ENCODE results near the gene GNAO1.

Gene GNAO1

DNA sequence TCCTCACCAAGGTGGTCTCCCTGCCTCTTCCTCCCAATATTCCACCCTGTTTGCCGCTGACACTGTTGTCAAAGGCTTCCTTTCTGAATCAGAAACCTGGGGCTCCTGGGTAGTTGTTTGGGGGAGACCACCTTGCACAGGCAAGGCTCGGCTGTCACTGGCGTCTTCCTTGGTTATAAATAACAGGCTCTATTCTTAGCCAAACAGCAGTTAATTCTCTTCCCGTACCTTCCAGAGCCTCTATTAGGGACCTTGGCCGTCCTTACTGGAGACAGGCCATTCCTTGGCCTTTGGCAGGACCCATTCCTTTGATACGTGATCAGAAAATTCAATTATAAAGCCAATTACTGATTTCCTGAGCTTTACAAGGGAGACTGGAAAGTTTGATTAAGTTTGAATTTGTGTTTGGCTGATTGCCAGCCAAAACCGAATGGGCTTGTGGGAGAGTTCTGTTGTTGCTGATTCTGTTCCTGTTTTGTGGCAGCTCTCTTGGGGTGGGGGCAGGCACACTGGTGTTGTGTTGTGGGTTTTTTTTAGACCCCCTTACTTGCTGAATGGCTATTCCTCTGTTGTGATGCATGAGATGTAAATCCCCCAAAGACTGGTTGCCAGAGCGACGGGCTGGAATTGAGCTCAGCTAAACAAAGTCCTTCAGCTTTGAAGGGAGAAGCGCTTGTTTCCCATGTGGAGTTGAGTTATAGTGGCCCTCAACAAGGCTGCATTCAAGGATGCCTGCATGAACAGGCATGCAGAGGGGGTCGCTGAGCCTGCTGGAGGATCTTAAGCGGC is 104.6 kb downstream of the GNAO1 start:
- no peak for DNase-seq

DNA sequence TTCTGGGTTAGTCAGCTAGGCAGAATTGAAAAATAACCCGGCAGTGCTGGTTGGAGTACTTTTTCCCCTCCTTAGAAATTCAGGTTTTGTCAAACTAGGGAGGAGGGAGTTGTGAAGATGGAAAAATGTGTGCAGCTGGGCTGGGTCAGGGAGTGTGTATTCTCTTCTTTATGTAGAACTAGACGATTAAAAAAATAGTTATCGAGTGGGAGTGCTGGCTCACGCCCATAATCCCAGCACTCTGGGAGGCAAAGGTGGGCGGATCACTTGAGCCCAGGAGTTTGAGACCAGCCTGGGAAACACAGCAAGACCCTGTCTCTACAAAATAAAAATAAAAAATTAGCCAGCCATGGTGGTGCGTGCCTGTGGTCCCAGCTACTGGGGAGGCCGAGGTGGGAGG is 106.4 kb downstream of the GNAO1 start:
- no peak for DNase-seq

DNA sequence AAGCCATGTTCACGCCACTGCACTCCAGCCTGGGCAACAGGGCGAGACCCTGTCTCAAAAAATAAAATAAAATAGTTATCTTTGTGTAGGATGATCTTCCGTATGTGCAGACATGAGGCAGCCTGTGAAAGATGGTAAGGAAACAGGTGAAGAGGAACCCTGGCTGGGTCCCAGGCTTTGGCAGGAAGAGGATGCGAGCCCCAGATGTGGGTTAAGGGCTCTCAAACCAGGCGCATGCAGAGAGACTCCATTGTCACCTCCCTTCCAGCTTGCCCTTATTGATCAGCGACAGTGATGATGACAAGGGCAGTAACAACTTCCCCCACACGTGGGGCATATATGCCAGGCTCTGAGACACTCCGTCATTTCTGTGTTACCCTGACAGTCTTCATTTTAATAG is 106.8 kb downstream of the GNAO1 start:
- DNase-seq, result no peak

DNA sequence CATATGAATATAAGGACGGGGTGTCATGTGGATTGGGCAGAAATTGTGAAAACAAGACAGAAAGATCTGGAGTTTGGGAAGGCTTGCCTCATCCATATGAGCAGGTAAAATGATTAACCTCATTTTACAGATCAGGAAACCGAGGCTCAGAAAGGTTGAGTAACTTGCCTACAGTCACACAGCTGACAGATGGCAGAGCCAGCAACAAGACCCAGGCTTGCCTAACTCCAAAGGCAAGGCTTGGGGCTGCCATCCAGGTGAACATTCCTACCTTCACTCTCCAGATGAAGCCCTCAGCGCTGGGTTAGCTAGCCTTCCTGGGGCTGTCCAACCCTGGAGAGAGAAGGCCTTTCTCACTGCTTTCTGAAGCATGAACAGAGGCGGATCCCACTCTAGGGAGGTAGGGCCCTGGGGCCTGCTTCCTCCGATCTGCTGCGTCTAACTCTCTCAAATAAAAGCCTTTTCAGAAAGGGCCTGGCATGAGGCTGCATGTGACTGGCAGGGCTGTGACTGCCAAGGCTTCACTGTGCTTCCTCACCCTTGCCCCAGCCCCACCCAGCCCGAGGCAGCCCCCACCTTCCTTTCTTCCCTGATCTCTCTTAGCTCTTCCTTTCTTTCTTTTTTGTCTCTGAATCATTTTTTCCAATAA is 107.8 kb downstream of the GNAO1 start:
- DNase-seq, result no peak

DNA sequence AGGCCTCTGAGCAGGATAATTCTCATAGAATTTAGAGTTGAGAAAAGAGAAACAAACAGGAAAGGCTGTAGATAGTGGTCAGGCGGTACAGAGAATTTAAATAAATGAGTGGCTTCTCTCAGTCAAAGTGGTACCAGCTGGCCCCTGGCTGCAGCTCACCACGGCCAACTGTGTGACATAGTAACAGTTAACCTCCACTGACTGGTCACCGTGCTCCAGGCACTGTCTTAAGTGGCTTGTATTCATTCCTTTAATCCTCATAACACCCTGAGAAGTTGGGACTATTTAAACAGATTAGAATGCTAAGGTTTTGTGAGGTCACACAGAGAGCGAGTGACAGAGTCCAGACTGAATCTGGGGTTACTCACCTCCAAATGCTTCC is 108.9 kb downstream of the GNAO1 start:
- DNase-seq, result no peak

DNA sequence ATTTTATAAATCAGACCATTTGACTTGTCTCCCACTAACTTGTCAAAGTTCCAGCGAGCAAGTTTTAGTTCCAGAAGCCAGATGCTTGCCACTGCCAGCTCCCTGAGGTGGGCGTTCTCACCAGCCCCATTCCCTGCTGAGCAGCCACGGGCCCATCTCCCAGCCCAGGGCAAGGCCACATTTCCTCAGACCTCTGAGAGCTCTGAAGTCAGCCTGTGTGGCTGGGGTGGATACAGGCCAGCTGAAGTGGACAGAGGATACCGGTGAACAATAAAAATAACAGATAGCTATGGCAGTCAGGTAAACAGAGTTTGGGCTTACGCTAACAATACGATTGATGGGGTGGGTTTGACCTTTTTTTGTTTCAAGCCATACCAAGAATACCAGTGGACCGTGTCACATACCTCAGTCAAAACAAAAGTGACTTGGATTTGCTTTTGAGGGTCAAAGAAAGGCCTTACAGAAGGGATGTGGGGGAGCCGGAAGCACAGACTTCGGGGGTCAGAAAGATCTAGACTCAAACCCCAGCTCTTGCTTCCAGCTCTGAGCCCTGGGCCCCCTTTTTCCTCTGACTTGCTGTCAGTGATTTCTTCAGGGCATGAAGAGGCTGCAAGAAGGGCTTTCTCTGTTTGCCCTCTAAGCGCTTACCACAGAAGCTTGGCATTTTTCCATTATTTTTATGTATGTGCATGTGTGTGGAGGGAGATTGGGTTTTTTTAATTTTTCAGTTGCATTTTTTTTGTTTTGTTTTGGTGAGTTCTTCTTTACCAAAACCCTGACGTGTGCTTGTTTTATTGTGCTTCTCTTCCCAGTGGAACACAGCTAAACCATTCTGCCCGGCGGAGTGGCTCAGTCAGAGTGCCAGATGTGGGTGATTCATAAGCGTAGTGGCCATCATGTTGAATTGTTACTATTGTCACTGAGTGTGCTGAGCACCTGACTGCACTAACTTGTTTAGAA is 109.9 kb downstream of the GNAO1 start:
- DNase-seq, result no peak

DNA sequence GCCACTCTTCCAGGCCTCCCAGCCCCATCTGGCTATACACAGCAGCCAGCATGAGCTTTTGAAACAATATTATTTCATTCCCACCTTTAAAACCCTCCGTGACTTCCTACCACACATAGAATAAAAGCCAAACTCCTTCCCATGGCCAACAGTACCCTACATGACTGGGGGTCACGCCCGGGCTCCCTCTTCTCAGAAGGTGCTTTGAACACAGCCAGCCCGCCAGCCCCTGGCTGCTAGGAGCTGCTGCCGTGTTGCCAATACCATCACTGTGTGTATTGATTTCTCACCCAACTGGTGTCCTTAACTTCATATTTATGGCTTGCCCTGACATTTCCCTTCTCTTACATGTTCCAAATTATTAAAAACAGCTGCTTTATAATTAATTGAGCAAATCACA is 111.2 kb downstream of the GNAO1 start:
- DNase-seq, result no peak

DNA sequence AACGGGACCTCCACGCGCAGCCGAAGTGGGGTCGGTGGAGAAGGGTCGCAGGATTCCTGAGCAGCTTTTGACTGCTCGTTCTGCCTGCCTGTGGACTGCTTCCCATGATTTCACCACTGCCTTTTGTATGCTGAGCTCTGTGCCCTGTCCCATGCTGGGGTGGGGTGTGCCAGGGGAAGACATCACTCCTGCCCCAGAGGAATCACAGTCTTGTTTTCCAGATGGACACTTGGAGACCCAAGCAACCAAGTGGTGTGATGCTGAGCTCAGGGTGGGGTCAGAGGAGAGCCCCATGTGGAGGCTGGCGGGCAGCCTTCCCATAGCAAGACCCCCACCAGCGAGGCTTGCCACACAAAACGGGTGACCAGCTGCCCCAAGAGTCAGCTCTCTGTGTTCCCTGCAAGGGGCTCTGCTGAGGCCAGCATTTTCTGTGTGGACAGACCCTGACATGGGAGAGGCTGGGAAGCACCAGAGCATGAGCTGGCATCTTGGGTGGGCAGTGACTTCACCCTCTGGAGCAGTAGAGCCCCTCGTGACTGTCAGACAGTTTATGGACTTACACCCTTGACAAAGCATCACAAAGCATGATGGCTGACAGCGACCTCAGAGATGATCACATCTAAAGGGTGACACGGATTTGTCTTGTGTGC is 111.9 kb downstream of the GNAO1 start:
- DNase-seq, result no peak

DNA sequence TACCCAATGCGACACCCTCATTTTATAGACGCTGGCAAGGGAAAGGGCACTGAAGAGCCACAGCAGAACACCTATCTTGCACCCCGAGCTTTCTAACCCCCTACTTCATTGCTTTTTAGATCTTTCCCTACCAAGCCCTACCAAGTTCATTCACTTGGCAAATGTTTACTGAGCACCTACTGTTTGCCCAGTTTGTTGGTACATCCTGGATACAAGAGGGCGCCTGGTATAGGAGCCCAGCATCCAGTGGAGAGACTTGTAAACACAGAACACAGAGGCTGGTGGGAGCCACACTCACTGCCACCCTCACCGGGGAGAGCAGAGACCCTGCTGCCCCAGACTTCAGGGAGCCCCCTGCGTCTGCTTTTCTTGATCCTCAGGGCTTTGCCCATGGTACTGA is 112.6 kb downstream of the GNAO1 start:
- DNase-seq, result no peak

DNA sequence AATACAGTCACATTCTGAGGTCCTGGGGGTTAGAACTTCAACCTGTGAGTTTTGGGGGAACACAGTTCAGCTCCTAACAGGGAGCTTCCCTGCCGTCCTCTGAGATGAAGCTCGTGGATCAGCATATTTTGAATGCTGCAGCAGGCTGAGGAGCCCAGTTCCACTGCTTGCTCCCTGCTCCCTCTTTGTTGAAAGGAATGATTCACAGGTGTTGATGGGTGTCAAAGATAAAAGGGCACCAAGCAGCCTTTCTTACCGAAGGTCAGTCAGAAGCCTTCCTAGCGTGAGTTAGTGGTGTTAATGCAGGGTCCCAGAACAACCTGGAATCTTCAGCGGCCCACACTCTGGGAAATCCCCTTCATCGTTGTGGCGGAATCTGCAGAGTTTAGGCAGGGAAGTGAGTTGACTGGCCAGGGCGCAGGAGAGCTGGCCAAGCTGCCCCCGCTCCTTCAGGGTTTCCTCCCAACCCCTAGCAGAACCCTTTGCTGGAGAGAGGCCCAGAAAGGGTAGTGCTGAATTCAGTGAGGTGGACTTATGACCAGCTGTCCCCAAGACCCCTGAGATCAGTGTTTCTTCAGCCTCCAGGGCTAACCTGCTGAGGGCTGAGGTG is 114.8 kb downstream of the GNAO1 start:
- DNase-seq, result no peak

DNA sequence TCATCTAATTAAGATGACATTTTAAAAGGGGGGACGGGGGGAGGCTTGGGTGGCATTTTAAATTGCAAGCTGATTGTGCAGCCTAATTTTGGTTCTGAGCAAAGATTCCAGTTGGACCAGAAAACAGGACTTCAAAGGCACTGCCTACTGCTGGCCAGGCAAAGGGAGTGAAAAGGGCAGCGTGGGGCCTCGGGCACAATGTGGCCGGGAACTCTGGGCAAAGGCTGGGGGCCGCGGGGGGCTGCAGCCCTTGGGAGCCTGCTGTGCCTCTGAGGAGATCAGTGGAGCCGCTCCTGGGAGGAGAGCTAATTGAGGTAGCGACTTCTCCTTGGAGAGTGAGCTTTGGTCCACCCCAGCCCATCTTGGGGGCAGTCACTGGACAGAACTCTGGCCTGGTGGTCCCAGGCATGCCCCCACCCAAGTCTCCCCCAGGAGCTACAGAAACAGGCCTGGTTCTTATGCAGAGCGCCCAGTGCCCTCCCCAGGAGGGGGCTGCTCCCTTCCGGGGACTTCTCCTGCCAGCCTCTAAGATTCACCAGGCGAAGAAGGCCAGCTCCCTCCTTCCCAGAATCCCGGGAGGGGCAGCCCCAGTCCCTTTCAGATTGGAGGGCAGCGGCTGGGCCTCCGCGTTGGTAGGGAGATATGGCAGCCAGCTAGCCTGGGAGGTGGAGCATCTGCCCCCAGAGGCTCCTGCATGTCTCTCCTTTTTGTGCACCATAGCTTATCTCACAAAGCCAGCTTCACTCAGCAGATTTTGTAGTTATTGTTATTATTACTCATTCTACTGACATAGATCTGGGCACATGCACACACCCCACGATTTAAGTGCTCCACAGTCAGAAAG is 115.6 kb downstream of the GNAO1 start:
- DNase-seq, result no peak

DNA sequence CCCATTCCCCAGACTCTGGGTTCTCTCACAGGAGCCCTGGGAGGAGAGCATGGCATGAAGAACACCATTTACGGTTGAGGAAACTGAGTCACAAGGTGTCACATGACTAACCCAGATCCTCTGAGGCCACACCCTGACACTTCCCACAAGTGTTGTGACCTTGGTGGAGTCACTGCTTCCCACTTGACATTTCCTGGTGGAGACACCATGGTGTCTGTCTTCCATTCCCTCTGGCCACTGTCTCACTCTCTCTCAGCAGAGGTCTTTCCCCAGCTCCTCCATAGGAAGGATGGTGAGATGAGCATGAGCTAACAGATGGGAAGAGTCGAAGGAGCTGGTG is 116.2 kb downstream of the GNAO1 start:
- DNase-seq, result no peak

DNA sequence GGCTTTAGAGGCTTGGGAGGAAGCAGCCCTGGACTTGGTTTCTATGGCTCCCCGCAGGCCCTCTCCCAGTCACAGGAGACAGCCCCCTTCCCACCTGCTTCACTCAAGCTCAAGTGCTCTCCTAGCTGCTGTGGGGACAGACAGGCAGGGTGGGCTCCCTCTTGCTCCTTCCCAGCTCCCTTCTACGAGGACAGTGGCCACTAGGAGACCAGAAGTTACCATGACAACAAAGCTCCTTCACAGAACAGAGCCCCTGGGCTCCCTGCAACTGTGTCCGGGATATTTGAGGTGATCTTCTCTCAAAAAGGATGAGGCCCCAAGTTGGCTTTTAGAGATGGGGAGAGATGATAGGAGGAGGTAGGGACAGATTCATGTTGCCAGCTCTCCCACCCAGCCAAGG is 117.7 kb downstream of the GNAO1 start:
- no peak for DNase-seq

DNA sequence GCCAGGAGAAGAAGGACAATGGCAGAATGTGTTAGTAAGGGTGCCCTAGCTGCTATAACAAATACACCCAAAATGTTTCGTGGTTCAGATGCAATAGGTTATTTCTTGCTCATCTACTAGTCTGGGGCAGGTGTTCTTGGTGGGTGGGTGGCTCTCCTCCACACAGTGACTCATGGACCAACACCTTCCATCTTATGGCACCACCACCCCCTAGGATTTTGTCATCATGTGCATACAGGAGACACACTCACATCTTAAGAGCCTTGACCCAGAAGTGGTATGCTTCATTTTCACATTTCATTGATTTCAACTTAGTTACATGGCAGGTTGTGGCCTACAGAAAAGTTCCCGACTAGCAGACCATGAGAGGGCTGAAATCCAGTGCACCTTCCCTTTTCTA is 119.4 kb downstream of the GNAO1 start:
- no peak for DNase-seq

DNA sequence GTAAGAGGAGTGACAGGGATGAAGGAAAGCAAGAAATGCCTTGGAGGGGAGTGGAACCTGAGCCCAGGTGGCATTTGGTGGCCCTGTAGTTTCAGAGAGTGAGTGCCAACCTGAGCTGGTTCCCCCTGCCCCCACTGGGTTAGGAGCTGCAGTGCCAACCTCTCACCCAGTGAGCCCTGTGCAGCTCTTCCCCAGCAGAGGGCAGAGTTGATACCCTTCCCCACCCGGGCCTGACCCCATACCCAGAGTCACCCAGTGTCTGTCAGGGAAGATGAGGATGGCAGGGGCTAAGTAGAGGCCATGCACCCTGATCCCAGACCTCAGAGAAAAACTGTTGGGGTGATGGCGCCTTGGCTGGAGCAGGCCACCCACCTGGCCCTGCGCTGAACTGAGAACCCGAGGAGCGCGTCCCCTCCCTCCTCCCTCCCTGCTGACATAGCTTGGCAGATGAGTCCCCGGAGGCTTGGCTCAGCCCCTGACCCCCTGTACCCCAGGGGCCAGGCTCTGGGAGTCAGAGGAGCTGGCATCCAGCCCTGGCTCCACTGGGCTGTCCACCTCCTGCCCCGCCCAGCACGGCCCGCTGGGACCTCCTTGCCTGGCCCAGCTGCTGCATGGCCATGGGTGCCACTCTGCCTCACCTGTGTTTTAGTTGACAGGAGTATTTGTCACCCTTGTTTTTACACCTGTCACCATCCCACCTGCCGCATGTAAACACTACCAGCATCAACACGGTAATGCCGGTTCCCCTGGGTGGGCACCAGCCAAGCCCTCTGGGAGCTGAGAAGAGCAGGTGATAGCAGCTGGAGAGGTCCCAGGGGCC is 120.1 kb downstream of the GNAO1 start:
- DNase-seq, result no peak

DNA sequence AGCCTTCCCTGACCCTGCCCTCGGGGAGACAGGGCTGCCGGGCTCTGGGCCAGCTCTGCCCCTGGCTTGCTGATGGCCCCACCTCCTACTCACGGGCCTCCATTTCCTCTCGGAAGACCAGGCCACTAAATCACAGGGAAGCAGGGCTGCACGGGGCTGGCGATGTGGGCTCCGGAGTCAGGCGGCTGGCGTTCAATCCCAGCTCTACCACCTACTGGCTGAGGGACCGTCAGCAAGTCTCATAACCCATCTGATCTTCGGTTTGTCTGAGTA is 120.7 kb downstream of the GNAO1 start:
- no peak for DNase-seq

DNA sequence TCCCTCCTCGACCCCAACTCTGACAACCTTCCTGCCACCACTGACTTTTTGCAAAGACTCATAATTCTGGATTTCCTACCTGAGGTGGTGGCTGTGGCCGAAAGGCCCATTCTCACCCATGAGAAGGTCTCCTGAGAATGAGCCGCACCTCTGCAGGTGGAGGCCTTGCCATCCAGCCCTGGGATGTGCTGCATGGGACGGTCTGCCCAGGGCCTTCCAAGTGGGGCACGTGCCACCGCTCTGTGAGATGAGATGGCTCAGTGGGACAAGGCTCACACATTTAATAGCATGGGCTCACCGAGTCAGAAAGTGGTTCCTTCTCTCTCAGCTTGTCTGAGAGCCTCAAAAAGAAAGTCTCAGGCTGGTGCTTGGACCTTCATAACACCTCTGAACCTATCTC is 121.3 kb downstream of the GNAO1 start:
- no peak for DNase-seq

DNA sequence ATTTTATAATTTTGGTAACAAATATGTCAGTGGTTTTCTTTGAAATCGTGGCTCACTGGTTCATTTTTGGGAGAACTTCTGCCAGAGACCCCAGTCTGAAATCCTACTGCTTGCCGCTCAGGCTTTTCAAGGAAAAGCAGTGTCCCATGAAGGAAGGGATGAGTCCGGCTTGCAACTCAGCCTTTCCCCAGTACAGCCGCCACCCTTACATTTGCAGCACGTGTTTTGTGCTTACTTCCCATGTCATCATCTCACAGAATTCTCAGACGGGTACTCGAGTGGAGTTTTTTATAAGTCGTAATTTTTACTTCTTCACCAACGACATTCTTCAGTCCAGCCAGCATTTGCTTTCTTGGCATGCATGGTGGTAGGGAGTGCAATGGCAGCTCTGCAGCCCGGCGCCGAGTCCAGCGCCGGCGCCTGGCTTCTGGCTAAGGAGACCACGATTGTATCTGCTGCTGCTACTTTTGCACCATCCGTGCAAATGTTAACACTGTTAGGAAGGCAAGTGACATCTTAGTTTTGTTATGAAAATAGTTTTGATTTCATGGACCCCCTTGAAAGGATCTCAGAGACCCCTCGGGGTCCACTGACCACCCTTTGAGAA is 123.1 kb downstream of the GNAO1 start:
- no peak for DNase-seq

DNA sequence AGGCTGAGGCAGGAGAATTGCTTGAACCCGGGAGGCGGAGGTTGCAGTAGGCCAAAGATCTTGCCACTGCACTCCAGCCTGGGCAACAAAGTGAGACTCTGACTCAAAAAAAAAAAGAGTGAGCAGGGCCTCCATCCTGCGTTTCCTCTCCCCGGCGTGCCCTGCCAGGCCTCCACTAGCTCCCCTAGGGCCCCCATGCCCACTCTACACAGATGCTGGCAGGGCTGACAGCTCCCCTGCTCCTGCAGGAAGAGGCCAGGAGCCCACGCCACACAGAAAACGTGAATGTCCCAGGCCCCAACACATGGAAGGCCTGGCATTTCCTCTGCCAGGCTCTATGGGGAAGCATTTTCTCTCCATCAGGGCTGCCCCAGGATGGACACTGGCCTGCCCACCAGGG is 124.7 kb downstream of the GNAO1 start:
- DNase-seq, result no peak

DNA sequence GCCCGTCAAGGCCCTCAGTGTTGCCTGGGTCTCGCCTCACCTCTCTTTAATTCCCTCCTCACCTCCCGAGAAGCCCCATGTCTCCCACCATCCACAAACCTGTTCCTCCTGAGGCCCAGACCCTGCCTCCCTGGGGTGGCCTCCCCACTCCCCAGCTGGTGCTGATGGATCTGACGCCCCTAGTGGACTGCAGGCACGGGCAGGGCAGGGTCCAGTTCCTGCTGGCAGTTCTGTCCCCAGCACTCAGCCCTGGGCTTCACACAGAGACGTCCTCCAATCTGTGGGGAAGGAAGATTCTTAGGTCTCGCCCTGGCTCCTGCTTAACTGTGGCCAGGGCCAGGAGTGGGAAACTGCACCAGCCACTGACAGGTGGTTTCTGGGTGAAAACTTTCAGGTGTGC is 125.3 kb downstream of the GNAO1 start:
- no peak for DNase-seq

Measured in NCI-H2227 treated with DMSO at 0.1 percent for 48 hours (cell line).